ENCODE measurements around the gene ADTRP. TPM values are rescaled to one million over a fixed set of nuclear protein-coding genes. Genes with fewer than 3 reads are reported as not detected.

The ADTRP gene
- total and polyA plus RNA-seq, 8 donors = 0.09 to 0.44 (median 0.24) TPM; not detected in 3

- H3K4me3 ChIP-seq = no peak overlapping the region
- 57 to 58% methylated on average over 9 of the region's 9 CpGs for WGBS, 2 donors
- no peaks in the 10 kb centered on the region for H3K27me3 ChIP-seq
- peaks cover 0 to 5% (median 0%) of the 10 kb centered on the region in 3 donors for H3K4me1 ChIP-seq
- DNase-seq (no peak), ATAC-seq (no peak), FAIRE-seq (no peak)
- intact Hi-C loops (cut with DNase I) = no loop called here
- no peaks in the 10 kb centered on the region for H3K9me3 ChIP-seq
- no peak for TF ChIP-seq CTCF (IDR thresholded peaks at IDR 0.05)
- no peaks in the 10 kb centered on the region for H3K36me3 ChIP-seq
- no peak overlapping the region for H3K27ac ChIP-seq
These were observed 68.3 kb downstream of the ADTRP start for GRCh38 chr6:11710311-11710761.

GRCh38 chr6:11706171-11706570 is 72.4 kb downstream of the ADTRP start:
- 94 to 96% methylated on average over 4 of the region's 4 CpGs for WGBS, 2 donors
- H3K36me3 ChIP-seq = no peaks in the 10 kb centered on the region
- no peak overlapping the region for H3K27ac ChIP-seq
- TF ChIP-seq CTCF (IDR thresholded peaks at IDR 0.05) = no peak
- no peaks in the 10 kb centered on the region for H3K9me3 ChIP-seq
- intact Hi-C loops (cut with DNase I) = no loop called here
- H3K27me3 ChIP-seq = no peaks in the 10 kb centered on the region
- no peaks in the 10 kb centered on the region for H3K4me1 ChIP-seq
- DNase-seq (no peak), ATAC-seq (no peak), FAIRE-seq (no peak)
- no peak overlapping the region for H3K4me3 ChIP-seq

GRCh38 chr6:11705483-11705882 is 73.1 kb downstream of the ADTRP start:
- no peak for DNase-seq
- Histone ChIP-seq H3K4me3 (no peak overlapping the region), H3K4me1 (no peaks in the 10 kb centered on the region), H3K36me3 (no peaks in the 10 kb centered on the region), H3K27me3 (no peaks in the 10 kb centered on the region), H3K27ac (no peak overlapping the region), H3K9me3 (no peaks in the 10 kb centered on the region)
- ATAC-seq = peak in 1 of 4 donors; percentile 33
- TF ChIP-seq CTCF (IDR thresholded peaks at IDR 0.05) = no peak
- 90 to 96% methylated on average over 4 of the region's 4 CpGs for WGBS, 2 donors
- FAIRE-seq = no peak
- intact Hi-C loops (cut with DNase I) = no loop called here

- WGBS, 2 donors = 94 to 96% methylated on average over 7 of the region's 7 CpGs
- DNase-seq (no peak), ATAC-seq (no peak), FAIRE-seq (no peak)
- Histone ChIP-seq H3K27ac (no peak overlapping the region), H3K36me3 (no peaks in the 10 kb centered on the region), H3K4me3 (no peak overlapping the region), H3K4me1 (no peaks in the 10 kb centered on the region), H3K27me3 (no peaks in the 10 kb centered on the region), H3K9me3 (no peaks in the 10 kb centered on the region)
- no peak for TF ChIP-seq CTCF (IDR thresholded peaks at IDR 0.05)
- intact Hi-C loops (cut with DNase I) = no loop called here
These were observed 73.5 kb downstream of the ADTRP start for GRCh38 chr6:11705069-11705468.

GRCh38 chr6:11703725-11704124 is 74.9 kb downstream of the ADTRP start:
- Histone ChIP-seq H3K27ac (no peak overlapping the region), H3K36me3 (no peaks in the 10 kb centered on the region), H3K27me3 (no peaks in the 10 kb centered on the region), H3K9me3 (no peaks in the 10 kb centered on the region), H3K4me3 (no peak overlapping the region), H3K4me1 (no peaks in the 10 kb centered on the region)
- ATAC-seq (no peak), DNase-seq (no peak), FAIRE-seq (no peak)
- intact Hi-C loops (cut with DNase I) = no loop called here
- WGBS, 2 donors = 96% methylated on average over 6 of the region's 6 CpGs
- TF ChIP-seq CTCF (IDR thresholded peaks at IDR 0.05) = no peak
